ENCODE data around the gene IKBIP.
A peak's percentile ranks its signal among the peaks of the same experiment; 100 is the strongest.
"Not testable (repeated sequence)": the region's sequence is repeated elsewhere in the genome, so short reads cannot be mapped to it uniquely, and the experiment has no call there.

The IKBIP gene

DNA sequence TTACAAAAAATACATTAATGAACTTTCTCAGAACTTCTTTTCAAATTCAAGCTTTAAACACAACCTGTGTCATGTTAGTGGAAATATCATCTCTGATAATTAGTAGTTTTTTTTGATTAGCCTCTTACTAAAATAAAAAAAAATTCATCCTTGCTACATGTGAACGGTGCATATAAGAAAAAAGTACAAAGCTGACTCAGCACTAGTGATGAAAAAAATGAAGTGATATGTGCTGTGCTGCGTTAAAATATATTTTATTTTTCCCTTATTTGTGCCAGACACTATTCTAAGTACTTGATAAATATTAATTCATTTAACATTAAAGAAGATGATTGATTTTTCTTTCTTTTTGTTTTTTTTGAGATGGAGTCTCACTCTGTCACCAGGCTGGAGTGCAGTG lies 7.5 kb downstream of the IKBIP start:
- DNase-seq (ENCODE audit: low read depth), result no peak

DNA sequence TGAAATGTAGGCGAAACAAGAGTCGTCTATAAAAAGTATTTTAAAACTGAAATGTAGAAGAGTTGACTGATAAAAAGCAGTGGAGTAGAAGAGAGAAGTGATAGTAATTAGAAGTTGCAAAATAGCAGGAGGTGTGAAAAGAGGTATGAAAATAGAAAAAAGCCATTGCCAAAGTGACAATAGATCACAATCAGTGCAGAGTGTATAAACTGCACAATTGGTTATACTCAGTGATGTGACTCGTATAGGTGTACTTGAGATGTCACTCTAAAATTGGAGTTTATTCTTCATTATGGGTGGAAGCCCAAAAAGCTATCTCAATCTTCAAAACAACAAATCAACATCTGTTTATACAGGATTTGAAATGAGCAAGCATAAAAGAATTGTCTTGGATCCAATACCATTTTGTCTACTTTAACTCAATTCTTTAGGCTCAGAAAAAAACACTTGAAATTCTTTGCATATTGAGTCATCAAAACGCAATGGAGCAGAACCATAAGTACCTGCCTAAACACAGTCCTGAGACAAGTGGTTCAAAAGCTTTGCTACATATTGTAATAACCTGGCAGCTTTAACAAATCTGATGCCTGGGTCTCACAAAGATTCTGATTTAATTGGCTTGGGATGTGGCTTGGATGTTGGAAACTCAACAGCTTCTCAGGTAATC lies 8.8 kb downstream of the IKBIP start:
- no peak for DNase-seq (ENCODE audit: low read depth)

DNA sequence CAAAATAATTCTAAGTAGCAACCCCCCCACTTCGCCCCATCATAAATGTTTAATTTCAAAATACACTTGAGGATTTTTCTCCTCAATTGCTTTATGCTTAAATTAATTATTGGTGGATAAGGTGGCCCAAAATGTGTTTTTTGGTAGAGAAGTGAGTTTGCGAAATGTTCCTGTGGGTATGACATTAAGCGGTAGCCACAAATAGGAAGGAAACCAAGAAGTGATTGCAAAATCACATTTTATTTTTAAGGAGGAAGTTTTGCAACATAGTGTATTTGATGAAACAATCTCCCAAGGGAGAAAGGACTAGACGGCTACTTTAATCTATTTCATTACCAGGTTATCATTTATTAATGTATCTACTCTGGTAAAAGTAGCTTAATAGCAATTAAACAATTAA lies 25.6 kb downstream of the IKBIP start:
- DNase-seq (ENCODE audit: low read depth), result no peak

DNA sequence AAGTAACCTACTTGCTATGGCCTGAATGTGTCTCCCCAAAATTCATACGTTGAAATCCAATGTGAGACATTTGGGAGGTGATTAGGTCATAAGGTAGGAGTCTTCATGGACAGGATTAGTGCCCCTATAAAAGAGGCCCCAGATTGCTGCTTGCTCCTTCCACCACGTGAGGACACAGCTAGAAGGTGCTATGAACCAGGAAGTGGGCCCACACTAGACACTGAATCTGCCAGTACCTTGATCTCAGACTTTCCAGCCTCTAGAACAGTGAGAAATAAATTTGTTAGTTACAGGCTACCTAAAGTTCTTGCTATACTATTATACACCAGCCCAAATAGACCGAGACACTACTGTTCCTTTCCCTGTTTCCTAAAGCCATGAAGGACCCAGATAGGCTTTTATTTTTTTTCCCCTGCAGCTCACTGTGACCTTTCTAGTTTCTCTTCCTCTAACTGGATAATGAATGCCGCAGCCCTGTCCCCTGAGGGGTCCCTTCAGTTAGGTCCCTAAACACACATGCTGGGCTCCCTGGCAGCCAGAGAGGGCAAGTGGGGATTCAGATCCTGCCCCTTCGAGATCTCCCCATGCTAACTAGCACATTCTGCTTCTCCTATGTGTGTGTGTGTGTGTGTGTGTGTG lies 31.8 kb downstream of the IKBIP start:
- no peak for DNase-seq (ENCODE audit: low read depth)

DNA sequence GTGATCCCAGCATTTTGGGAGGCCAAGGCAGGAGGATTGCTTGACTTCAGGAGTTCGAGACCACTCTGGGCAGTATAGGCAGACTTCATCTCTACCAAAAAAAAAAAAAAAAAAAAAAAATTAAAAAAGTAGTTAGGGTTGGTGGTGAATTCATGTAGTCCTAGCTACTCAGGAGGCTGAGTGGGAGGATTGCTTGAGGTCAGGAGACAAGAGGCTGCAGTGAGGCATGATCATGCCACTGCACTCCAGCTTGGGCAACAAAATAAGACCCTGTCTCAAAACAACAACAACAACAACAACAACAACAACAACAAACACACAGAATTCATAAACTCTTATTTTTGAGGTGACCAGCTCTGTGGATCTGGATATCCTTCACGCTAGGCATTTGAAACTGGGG lies 34.0 kb downstream of the IKBIP start:
- DNase-seq (ENCODE audit: low read depth), result no peak

DNA sequence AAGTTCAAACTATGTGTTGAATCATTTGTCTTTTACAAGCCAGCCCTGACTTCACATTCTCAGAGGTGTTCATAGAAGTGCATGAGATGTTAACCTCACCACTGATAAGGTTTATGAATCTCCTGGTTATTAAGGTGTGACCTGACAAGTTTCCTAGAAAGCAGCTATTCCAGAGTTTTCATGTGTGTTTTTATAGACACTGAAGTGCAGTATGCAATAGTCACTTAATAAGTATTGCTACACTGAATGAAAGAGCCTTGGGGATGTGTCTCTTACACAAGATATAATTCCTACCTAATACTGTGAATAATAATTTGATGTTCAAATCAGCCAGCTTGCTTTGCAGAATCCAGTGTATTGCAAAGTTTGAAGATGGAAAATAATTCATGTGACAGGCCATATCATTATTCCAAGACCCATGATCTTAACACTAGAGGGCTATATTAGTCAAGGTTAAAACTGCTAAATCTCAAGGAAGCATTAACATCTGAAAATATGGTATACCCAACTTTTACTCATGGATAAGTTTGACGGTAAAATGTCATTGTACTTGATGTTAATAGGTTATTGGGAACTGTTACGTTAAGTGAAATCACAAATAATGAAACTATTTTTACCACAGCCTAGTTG lies 38.1 kb downstream of the IKBIP start:
- DNase-seq (ENCODE audit: low read depth), result no peak

DNA sequence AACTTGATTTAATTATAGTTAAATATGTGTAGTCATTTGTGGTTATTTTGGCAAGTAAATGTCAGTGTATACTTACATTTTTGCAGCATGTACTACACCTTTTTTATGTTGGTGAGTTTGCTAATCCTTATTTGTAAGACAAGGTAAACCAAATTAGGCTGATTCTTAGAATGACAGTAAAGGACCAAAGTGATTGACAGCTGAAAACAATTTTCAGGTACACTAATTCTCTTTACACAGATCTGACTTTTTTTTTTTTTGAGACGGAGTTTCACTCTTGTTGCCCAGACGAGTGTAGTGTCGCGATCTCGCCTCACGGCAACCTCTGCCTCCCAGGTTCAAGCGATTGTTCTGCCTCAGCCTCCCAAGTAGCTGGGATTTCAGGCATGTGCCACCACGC lies 42.7 kb downstream of the IKBIP start:
- DNase-seq (ENCODE audit: low read depth), result no peak

DNA sequence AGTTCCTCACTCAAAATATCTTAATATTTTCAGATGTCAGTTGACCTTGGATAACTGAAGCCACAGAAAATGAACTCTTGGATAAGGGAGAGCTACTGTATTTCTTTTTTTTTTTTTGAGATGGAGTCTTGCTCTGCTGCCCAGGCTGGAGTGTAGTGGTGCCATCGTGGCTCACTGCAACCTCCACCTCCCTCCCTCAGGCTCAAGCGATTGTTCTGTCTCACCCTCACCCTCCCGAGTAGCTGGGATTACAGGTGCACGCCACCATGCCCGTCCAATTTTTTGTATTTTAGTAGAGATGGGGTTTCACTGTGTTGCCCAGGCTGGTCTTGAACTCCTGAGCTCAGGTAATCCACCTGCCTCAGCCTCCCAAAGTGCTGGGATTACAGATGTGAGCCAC lies 47.3 kb downstream of the IKBIP start:
- DNase-seq (ENCODE audit: low read depth), result not testable (repeated sequence)

DNA sequence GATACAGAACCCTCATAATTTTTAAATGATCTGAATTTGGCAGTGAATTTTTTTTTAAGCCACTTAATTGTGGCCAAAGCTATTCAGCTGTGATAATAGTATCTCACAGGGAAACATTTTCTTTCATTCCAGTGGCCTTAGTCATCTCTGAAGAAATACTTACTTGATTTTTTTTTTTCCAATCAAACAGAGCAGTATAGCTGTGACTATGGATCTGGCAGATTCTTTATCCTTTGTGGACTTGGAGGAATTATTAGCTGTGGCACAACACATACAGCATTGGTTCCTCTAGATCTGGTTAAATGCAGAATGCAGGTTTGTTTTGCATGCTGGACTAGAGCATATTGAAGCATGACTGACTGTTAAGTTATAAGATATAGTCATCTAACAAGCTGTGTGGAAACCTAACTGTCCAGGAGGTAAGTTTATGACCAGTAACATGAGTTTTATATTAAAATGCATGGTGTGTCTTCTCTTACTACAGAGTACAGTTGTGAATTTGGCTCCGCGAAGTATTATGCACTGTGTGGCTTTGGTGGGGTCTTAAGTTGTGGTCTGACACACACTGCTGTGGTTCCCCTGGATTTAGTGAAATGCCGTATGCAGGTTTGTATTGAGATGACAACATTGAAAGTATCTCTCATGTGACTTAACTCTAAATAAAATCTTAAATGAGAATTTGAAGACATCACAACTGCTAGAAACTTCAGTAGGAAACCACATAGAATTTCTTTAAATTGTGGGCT lies 49.2 kb downstream of the IKBIP start:
- no peak for DNase-seq (ENCODE audit: low read depth)

DNA sequence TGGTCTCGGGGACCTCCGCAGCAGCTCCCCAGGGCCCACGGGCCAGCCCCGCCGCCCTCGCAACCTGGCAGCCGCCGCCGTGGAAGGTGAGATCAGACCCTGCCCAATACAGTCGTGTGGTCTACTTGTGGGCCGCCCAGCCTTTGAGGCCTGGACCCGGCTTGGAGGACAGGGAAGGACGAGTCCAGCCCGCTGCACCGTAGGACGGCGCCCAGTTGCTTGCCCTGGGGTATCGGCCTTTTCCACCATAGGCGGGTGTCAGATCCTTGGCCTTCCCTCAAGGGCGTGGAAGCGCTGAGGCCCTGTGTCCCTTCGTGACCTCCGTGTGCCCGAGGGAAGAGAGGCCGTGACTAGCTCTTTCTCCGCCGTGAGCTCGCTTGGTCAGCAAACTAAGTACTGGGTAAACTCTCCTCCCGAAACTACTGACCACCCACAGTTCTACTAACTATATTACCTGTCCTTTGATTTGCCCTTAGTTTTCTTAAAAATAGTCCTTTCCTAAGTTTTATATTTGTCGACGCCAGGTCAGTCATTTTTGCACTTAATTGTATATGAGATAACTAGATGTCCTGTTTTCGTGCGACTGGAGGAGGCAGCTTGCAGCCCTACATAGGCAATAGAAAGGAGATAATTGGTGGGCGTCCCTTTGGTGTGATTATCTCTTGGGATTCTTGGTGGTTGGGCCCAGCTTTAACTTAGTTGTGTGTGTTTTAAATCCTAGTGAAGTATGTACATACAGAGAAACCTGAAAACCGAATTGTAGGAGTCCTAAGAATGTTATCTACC lies 50.3 kb downstream of the IKBIP start:
- DNase-seq (ENCODE audit: low read depth), result peak; percentile 10

DNA sequence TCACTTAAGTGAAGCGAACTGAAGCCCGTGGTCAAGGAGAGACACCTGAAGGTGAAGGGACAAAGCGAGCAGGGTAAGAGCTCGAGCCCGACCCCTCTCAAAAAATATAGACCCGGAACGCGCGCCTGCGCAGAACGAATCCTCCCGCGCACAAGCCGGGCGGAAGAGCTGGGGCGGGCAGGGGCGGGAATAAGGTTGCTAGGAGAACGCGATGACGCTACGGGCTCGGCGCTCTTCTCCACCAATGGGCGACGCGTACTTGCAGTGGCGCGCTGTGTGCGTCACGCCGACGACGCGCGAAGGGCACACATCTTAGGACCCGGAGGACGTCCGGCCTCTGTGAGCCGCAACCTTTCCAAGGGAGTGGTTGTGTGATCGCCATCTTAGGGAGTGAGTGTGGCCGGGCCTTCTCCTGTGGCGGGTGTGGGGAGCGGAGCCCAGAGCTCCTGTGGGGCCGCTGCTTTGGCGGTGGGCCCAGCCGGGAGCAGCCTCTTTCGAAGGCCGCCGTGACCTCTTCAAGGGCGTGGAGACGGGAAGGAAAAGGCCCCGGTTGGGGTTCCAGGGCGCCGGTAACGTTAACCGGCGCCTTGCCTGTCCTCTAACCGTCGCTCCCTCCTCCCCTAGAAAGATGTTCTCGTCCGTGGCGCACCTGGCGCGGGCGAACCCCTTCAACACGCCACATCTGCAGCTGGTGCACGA lies 51.1 kb downstream of the IKBIP start, which contains the start of gene SLC25A3:
Gene SLC25A3 (plus strand): TSS at position 336 of the 699 bp plus-strand sequence. CDS start 293 bp downstream, at position 629.
- peak; percentile 87 for DNase-seq (ENCODE audit: low read depth)

DNA sequence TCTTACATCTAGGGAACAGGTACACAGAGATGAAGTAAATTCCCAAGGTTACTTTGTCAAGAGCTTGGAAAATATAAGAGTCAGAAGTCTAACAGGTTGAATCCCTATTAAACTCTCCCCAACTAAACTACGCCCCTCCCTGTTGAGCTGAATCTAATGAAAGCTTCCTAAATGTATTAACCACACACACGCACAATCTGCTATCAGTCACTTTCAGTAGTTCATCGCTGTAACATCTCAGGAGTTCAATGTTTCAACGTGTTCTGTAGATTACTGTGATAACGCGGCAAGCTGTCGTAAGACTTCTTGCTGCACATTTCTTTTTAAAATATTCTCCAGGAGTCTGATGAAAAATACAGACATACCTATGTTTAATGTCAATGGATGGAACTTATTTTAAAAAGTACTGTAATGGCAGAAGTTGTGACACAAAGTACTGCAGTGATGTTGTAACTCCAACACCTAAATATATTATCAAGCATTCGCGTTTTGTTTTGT lies 51.7 kb downstream of the IKBIP start:
- no peak for DNase-seq (ENCODE audit: low read depth)

DNA sequence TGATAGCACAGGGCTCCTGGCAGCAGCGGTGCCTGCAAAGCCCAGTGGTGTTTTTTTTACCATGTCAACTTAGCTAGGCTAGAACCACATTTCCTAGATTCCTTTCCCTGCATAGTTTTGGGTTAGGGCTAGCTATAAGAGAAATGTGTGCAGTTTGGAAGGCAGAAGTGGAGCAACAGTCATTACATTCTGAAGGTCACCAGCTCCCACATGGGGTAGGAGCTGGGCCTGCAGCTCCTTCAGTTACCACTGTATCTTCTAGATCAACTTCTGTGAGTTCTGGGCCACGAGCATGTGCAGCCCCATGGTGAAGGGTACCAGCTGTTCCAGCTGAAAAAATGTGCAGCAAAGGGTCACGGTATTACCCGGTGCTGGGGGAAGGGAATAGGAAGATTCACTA lies 53.4 kb downstream of the IKBIP start:
- no peak for DNase-seq (ENCODE audit: low read depth)

DNA sequence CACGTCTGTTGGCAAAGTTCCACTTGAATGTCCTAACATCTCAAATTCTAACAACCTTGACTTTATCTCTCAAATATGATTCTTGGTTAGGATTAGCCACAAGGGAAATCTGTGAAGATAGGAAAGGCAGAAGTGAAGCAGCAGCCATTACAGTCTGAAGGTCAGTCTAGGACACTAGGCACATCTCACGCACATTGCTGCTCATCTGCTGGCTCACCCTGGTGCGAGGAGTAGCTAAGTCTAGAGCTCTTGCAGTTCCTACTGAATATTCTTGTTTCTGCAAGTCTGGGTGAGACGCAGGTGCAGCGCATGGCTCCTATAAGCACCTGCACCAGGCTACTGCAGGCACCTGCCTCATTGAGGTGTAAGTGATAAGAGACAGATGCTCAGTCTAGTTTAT lies 57.5 kb downstream of the IKBIP start:
- no peak for DNase-seq (ENCODE audit: low read depth)

DNA sequence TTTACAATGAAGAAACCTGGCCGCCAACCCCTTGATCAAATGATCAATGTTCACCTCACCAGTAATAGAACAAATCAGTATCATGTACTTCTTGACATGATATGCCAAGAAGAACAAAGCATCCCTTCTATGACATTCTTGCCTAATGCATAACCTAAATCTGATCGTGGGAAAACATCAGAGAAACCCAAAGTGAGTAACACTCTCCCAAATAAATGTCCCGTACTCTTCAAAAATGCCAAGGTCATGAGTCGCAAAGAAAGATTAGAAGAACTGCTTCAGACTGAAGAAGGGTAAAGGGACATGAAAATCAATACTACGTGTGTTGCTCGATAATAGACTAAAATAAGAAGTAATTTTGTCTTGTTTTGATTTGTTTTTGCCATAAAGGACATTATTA lies 62.5 kb downstream of the IKBIP start:
- no peak for DNase-seq (ENCODE audit: low read depth)

DNA sequence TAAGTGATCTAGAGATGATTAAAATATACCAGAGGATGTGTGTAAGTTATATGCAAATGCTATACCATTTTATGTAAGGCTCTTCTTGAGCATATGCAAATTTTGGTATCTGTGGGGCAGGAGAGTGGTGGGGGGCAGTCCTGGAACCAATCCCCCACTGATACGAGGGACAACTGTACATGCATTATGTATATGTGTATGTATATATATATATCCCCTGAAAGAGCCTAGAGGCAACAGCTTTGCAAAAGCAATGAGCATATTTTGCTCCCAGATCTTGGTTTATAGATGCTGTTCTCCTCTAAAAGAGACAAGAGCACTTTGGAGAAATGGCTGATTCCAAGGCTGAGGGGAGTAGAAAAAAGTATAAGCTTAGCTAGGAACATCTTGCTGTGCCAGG lies 63.5 kb downstream of the IKBIP start:
- DNase-seq (ENCODE audit: low read depth), result no peak

DNA sequence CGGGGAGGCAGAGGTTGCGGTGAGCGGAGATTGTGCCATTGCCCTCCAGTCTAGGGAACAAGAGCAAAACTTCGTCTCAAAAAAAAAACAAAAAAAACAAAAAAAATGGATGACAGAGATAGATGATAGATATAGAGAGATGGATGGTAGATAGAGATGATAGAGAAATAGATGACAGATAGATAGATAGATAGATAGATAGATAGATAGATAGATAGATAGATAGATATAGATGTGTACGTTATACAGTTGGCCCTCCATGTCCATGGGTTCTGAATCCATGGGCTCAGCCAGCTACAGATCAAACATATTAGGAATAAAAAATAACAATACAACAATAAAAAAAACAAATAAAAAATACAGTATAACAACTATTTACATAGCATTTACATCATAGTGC lies 63.9 kb downstream of the IKBIP start:
- DNase-seq (ENCODE audit: low read depth), result no peak

DNA sequence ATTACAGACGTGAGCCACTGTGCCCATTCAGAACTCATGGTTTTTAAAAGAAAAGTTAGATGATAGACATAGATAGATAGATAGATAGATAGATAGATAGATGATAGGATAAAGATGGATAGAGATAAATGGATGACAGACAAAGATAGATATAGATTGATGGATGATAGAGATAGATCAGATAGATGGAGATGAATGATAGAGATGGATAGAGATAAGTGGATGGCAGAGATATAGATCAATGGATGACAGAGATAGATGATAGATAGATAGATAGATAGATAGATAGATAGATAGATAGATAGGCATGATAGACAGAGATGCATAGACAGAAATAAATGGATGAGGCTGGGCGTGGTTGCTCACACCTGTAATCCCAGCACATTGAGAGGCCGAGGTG lies 64.8 kb downstream of the IKBIP start:
- no peak for DNase-seq (ENCODE audit: low read depth)

DNA sequence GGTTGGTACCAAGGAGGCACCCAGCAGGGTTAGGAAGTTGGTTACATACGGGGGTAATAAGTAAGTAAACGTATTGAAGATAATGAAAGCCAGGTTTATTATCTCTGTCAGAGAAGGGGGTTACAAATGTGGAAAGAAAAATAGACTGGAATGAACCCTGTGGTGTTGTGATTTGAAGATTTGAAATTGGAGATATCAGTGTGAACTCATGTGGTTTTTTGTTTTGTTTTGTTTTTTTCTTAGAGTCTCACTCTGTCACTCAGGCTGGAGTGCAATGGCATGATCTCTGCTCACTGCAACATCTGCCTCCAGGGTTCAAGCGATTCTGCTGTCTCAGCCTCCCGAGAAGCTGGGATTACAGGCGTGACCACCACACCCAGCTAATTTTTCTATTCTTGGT lies 65.2 kb downstream of the IKBIP start:
- DNase-seq (ENCODE audit: low read depth), result no peak

DNA sequence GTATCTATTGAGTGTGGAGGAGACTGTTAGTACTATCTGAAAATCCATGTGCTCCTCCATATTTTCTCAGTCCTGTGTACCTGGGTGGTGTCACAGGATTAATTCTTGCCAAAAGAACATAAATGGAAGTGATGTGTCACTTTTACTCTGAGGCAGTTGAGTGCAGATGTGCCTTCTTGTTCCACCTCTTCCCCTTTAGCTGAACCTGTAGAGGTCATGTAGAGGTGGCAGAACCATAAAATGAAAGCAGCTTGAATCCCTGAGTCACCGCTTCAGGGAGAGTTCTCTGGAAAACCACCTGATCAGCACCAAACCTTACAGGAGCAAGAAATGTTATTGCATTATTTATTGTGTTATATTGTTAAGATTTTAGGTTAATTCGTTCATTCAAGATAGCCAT lies 65.8 kb downstream of the IKBIP start:
- no peak for DNase-seq (ENCODE audit: low read depth)

DNA sequence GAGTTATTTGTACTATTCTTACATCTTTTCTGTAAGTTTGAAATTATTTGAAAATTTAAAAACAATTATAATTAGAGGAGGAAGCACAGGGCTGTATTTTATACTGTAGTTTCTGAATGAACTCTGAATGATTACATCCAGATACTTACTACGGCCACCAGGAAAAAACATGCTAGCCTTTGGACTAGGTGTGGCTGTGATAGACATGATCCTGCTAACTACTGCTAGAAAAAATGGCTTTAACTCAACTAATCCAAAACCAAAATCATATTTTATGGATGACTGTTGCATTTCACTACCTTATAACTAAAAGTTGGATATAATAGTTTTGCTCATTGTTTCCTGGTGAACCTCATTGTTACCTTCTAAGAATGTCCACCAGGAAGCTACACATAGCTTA lies 66.2 kb downstream of the IKBIP start:
- DNase-seq (ENCODE audit: low read depth), result no peak

Measured in stimulated activated CD8-positive, alpha-beta memory T cell treated with anti-CD3 and anti-CD28 coated beads, Interleukin-4, amount 100 ng/mL, for 24 hours (primary cell).